GM19438 (cell line): ENCODE measurements around the gene JMJD6.
"Not testable (repeated sequence)": the region's sequence is repeated elsewhere in the genome, so short reads cannot be mapped to it uniquely, and the experiment has no call there.

Source experiments
- ATAC-seq: cut with Tn5 transposase; IDR thresholded peaks from one replicate; pipeline ENCODE4 v1.9.1; 2021; ENCODE audit warnings: low read depth; ENCODE audit not compliant: unreplicated experiment

The JMJD6 gene

DNA sequence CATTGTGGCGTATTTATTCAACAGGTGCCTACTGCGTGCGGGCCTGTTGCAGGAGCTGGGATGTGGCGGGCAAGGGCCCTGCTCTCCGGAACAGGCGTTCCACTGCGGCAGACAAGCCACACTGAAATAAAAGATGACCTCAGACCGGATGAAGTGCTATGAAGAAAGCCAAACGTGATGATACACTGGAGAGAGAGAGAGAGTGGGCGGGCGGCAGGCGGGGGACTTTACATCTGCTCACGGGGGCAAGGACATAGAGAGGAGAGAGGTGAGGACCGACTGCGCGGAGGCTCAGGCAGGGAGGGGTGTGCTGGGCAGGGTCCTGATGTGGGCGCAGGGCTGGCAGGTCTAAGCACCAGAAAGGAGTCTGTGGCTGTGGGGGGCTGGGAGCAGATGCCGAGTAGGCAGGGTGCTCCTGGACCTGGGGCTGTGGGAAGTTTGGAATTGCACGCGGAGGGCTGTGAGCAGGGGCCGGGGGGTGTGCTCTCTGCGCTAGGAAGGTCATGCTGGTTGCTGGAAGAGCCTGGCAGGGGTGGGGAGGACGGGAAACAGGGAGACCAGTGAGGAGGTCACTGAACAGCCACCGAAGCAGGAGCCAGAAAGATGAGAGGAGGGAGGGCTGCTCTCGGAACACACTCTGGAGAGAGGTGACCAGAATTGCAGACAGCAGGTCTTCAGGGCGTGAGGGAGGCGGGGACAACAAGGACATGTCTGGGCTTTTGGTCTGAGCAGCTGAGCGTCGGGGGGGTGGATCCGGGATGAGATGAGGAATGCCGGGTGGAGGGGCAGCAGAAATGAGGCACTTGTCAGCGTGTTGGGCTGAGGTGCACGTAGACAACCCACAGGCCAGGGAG is 25.6 kb downstream of the JMJD6 start:
- no peak for ATAC-seq

- no peak for ATAC-seq
These were observed 26.2 kb downstream of the JMJD6 start for GRCh38 chr17:76700270-76700616.

GRCh38 chr17:76698466-76698977 is 27.9 kb downstream of the JMJD6 start:
- not testable (repeated sequence) for ATAC-seq

DNA sequence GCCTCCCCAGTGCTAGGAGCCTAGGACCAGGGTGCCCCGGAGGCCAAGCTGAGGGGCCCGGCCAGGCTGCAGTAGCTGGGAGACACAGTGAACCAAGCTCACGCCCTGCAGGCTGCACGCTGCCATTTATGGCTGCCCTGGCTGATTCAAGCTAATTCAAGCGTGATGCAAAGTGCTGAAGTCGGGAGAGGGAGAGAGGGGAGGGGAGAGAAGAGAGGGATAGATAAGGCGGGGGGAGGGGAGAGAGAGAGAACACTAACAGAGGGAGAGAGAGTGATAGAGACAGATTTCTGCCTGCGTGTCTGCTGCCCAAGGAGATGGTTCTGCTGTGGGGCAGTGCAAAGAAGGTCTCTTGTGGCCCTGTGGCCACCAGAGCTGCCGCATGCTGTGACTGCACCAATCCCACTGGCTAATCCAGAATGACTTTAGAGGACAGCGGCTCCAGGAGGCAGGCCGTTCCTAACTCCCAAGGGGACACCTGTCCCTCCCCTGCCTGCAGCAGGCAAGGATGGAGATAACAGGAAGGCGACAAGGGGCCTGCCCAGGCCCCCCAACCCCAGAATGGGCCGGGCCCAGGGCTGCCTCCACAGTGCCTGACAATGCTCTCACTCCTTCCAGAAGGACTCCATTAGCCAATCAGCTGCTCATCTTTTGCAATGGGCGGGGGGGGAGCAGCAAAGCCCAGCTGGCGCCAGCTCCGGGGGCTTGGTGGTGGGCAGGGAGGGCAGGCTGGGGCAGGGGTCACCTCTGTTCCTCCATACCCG is 28.5 kb downstream of the JMJD6 start:
- ATAC-seq: no peak

DNA sequence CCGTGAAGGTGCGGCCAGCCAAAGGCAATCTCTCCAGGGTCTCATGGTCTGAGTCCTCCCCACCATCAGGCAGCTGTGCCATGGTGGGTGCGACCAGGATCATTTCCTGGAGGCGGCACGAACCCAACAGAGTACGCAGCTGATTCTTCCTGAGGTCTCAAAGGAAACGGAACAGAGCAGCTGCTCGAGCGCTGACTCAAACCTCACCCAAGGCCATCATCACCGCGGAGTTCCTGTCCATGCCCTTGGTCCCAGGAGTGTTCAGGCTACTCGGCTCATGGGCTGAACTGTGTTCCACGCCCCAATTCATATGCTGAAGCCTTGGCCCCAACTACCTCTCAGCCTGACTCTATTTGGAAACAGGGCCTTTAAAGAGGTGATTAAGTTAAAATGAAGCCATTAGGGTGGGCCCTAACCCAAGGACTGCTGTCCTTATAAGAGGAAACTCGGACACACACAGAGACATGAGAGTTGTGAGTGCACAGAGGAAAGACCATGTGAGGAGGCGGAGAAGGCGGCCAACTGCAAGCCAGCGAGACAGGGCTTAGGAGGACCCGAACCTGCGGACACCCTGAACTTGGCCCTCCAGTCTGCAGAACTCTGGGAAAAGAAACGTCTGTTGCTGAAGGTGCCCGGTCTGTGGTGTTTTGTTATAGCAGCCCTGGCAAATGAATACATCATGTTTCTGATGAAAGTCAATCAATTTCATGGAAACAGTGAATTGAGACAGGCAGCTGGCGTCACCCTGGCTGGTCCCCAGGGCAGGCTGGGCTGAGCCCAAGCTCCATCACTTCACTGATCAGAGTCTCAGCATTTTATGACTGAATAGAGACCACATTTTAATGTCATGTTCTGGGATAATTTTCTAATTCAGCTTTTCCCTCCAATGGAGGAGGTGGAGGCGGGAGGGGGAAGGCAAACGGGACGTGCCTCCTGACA is 29.4 kb downstream of the JMJD6 start:
- ATAC-seq: peak; percentile 86

- no peak for ATAC-seq
These were observed 31.2 kb downstream of the JMJD6 start for GRCh38 chr17:76695059-76695831.

DNA sequence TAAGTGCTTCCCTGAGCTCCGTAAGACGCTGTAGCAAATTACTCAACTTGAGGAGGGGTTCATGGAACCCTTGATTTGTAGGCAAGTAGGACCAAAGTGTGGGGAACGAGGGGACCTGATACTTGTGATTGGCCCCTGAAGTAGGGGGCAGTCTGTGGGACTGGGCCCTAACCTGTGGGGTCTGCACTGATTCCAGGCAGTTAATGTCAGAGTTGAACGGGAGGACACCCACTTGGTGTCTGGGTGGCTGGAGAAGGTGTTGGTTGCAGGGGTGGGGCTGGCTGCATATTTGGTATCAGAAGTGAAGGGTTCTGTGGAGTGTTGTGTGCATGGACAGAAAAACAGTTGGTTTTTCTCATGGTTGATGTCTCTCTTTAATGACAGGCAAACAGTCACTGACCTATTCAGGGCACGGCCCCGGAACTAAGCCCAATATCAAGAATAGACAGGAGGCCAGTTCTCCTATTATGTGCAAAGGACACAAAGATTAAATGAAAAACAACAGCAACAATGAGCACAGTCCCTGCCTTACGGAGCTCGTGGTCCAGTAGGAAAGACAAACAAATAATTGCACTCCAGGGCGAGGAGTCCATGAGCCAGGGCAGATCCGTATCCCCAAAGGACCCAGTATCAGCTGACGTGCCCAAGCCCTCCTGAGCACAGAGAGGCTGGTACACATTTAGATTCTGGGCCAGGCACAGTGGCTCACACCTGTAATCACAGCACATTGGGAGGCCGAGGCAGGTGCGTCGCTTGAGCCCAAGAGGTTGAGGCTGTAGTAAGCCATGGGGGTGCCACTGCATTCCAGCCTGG is 34.8 kb downstream of the JMJD6 start:
- no peak for ATAC-seq

GRCh38 chr17:76690596-76691280 is 35.7 kb downstream of the JMJD6 start:
- no peak for ATAC-seq

DNA sequence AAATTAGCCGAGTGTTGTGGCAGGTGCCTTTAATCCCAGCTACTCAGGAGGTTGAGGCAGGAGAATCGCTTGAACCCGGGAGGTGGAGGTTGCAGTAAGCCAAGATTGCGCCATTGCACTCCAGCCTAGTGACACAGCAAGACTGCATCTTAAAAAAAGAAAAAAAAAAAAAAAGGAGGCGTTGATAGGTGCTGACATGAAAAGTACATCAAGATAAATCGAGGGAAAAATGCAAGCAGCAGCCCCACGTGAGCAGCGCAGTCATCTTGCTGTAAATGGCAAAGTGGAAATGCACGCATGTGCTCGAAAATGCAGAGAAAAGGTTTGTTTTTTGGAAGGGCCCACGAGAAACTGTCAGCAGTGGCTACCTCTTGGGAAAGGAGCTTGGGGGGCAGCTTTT is 36.5 kb downstream of the JMJD6 start:
- ATAC-seq: no peak

- no peak for ATAC-seq
These were observed 38.2 kb downstream of the JMJD6 start for GRCh38 chr17:76688165-76688622.

GRCh38 chr17:76687298-76688164 is 38.9 kb downstream of the JMJD6 start:
- ATAC-seq: no peak

- no peak for ATAC-seq
These were observed 39.7 kb downstream of the JMJD6 start for GRCh38 chr17:76686538-76687297.

DNA sequence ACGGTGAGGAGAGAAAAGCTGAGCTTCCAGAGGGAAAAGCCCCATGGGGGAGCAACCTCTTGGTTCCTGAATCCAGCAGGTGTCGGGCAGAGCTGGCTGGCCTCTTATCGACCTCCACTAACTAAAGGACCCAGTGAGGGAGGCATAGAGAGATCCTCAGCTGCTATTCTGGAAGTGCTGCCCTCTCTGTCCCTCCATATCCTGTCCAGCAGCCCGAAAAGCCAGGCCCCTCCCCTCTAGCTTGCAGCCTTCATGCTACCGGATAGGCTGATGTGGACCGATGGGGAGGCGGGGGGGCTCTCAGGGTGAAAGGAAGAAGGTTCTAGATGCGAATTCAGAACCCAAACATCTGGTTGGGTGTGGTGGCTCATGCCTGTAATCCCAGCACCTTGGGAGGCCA is 40.6 kb downstream of the JMJD6 start:
- ATAC-seq: no peak

DNA sequence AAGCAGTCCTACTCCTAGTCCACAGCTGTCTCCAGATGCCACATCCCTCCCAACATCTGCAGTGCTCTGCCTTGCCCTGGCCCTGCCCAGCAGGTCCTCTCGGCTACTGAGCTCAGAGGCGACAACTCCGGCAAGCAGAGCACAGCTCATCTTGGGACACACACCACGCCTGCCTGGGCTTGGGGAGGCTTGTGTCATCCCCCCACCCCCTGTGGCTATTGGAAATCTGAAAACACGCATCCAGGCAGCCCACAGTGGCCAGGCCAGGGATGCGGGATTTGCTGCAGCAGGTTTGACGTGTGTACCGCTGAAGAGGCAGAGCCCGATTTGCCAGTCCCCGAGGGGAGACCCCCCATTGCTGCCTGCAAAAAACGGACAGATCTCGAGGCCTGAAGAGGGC is 41.0 kb downstream of the JMJD6 start:
- no peak for ATAC-seq

GRCh38 chr17:76684756-76685155 is 41.6 kb downstream of the JMJD6 start:
- ATAC-seq: no peak

DNA sequence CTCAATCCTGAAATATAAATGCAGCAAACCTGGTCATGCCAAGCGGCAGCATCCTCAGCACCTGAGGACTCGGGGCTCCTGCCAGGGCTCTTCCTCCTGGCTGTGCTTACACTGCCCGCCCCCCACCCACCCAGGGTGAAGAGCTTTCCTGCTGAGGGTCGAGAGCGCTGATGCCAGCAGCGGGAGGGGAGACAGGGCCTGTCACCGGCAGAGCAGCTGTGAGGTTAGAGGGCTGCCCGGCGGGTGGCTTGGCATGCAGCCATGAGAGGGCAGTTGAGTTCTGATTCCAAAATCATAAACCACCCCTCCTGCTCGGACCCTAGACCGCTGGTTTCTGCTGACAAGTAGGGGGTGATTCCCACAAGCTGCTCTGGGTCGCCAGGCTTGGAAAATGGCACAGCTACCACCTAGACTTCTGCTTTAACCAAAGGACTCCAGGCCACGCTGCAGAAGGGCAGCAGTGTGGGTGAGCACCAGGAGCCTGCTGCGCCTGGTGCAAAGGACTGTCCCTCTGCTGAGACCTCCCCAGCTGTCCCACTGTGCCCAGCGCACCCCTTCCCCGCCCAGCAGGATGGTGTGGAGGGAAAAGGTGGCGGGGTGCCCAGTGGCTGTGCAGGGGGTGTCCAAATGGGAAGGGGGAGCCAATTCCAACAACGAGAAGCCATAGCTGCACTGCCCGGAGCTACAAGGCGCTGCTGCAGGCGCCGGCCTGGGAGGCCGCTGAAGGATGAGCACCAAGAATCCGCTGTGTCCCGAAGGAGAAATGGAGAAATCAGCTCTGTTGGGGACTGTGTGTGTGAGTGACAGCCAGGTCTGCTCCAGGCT is 42.3 kb downstream of the JMJD6 start:
- no peak for ATAC-seq
